K562 treated with DMSO at 1 percent for 12 hours (cell line): ENCODE measurements around the gene IL36G. TPM values are rescaled to one million over a fixed set of nuclear protein-coding genes. Genes with fewer than 3 reads are reported as not detected.

Source experiments
- total RNA-seq: library from RNA; unstranded; fragments of 300-600 nt; gene quantifications from 2 replicates; pipeline ENCODE4 v1.2.3, GENCODE V29; 2022; ENCODE audit not compliant: insufficient read depth

IL36G gene
- total RNA-seq, result not detected in 2 replicates

GRCh38 chr2:112977559-112978056, at the start of gene IL36G:
TSS of gene IL36G (plus strand) at chr2:112978006. CDS start at chr2:112978639, 633 bp downstream.

DNA sequence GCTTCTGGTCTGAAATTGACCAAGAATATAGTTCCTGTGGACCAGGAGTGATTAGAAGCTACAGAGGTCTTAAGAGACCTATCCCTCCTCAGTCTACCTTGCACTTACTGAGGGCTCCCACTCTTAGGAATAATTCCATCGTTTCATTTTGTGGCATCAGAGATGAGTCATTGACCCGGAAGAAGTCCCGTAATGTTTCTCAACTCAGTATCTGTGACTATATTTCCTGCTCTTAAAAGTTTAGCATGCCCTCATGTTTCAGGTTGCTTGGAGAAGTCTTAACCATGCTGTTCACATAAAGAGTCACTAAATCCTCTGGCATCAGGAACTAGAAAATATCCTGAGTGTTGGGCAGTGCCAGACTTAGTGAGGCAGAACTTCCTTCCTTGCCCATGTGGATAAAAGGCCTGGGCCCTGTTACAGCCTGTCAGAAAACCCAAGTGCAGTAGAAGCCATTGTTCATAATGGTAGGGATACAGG, 27.3 kb downstream of the IL36G start, which contains the start of gene IL36A:
Gene IL36A (plus strand): TSS at position 430 of the 480 bp plus-strand sequence. CDS start 413 bp downstream, outside the sequence.

Other genes with a start within 250 kb of the IL36G start
- gene CKAP2L, start 213.4 kb upstream of the IL36G start, total RNA-seq, result 6.3 and 25.9 TPM in 2 replicates
- gene IL1A, start 193.5 kb upstream of the IL36G start, total RNA-seq, result 1.0 and 2.8 TPM in 2 replicates
- 0.78 TPM in 1 of 2 replicates, not detected in the other for gene IL1B, start 141.2 kb upstream of the IL36G start, total RNA-seq
- gene IL37, start 66.8 kb upstream of the IL36G start, total RNA-seq, result not detected in 2 replicates
- gene IL36A, start 27.5 kb downstream of the IL36G start, total RNA-seq, result not detected in 2 replicates
- not detected in 2 replicates for gene IL36B, start 74.9 kb downstream of the IL36G start, total RNA-seq
- not detected in 2 replicates for gene IL36RN, start 81.2 kb downstream of the IL36G start, total RNA-seq
- not detected in 2 replicates for gene IL1F10, start 90.0 kb downstream of the IL36G start, total RNA-seq
- not detected in 2 replicates for gene IL1RN, start 149.6 kb downstream of the IL36G start, total RNA-seq
- 14.1 and 25.0 TPM in 2 replicates for gene PSD4, start 196.0 kb downstream of the IL36G start, total RNA-seq